ENCODE data around the gene TAS2R46.

DNA sequence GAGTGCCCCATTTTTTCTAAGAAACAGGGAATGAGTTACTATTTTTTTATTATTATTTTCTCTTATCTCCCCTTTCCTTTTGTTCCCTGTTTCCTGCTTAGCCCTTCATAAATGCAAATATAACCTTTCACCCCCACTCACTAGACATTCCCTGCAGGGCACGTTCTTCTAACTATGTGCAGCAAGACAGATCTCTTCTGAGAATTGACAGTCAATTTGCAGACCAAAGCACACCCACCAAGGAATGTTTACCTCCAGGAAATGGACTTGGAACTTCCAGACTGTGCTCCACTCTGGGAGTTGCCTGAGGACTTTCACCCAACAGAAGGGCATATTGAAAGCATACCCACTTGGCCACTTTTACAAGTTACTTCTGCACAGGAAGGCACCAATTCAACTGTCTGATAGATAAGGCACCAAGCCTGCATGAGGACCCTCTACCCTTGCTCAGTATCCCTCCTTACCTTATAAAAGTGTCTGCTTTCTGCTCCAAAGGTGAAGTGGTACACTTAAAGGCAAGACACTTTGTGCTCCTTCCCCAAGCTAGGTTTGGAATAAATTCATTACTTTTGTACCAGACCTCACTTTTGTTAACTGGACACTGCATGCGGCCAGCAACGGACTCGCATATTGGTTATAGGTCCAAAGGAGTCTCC is 46.2 kb downstream of the TAS2R46 start:
- TF ChIP-seq EZH2 (IDR thresholded peaks at IDR 0.05; ENCODE audit: low read depth, unreplicated experiment) (no peak), POLR2AphosphoS5 (IDR thresholded peaks at IDR 0.05; ENCODE audit: low read depth) (no peak), NANOG (IDR thresholded peaks at IDR 0.05; ENCODE audit: borderline replicate concordance) (no peak), CREB1 (CRISPR knock-in tag; IDR thresholded peaks at IDR 0.05; ENCODE audit: low read depth) (no peak), STAT1 (IDR thresholded peaks at IDR 0.05; ENCODE audit: unreplicated experiment) (no peak), EZH2phosphoT487 (IDR thresholded peaks at IDR 0.05; ENCODE audit: unreplicated experiment) (no peak), JUNB (IDR thresholded peaks at IDR 0.05; ENCODE audit: unreplicated experiment) (no peak)
- TF ChIP-seq, protein P1, sequence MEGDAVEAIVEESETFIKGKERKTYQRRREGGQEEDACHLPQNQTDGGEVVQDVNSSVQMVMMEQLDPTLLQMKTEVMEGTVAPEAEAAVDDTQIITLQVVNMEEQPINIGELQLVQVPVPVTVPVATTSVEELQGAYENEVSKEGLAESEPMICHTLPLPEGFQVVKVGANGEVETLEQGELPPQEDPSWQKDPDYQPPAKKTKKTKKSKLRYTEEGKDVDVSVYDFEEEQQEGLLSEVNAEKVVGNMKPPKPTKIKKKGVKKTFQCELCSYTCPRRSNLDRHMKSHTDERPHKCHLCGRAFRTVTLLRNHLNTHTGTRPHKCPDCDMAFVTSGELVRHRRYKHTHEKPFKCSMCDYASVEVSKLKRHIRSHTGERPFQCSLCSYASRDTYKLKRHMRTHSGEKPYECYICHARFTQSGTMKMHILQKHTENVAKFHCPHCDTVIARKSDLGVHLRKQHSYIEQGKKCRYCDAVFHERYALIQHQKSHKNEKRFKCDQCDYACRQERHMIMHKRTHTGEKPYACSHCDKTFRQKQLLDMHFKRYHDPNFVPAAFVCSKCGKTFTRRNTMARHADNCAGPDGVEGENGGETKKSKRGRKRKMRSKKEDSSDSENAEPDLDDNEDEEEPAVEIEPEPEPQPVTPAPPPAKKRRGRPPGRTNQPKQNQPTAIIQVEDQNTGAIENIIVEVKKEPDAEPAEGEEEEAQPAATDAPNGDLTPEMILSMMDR (conservative IDR thresholded peaks at IDR 0.05; ENCODE audit: low read depth in 2 of 2) = no peak
- TF ChIP-seq, protein P2, sequence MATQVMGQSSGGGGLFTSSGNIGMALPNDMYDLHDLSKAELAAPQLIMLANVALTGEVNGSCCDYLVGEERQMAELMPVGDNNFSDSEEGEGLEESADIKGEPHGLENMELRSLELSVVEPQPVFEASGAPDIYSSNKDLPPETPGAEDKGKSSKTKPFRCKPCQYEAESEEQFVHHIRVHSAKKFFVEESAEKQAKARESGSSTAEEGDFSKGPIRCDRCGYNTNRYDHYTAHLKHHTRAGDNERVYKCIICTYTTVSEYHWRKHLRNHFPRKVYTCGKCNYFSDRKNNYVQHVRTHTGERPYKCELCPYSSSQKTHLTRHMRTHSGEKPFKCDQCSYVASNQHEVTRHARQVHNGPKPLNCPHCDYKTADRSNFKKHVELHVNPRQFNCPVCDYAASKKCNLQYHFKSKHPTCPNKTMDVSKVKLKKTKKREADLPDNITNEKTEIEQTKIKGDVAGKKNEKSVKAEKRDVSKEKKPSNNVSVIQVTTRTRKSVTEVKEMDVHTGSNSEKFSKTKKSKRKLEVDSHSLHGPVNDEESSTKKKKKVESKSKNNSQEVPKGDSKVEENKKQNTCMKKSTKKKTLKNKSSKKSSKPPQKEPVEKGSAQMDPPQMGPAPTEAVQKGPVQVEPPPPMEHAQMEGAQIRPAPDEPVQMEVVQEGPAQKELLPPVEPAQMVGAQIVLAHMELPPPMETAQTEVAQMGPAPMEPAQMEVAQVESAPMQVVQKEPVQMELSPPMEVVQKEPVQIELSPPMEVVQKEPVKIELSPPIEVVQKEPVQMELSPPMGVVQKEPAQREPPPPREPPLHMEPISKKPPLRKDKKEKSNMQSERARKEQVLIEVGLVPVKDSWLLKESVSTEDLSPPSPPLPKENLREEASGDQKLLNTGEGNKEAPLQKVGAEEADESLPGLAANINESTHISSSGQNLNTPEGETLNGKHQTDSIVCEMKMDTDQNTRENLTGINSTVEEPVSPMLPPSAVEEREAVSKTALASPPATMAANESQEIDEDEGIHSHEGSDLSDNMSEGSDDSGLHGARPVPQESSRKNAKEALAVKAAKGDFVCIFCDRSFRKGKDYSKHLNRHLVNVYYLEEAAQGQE (IDR thresholded peaks at IDR 0.05; ENCODE audit: unreplicated experiment) = no peak
- TF ChIP-seq, protein P3, sequence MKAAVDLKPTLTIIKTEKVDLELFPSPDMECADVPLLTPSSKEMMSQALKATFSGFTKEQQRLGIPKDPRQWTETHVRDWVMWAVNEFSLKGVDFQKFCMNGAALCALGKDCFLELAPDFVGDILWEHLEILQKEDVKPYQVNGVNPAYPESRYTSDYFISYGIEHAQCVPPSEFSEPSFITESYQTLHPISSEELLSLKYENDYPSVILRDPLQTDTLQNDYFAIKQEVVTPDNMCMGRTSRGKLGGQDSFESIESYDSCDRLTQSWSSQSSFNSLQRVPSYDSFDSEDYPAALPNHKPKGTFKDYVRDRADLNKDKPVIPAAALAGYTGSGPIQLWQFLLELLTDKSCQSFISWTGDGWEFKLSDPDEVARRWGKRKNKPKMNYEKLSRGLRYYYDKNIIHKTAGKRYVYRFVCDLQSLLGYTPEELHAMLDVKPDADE (IDR thresholded peaks at IDR 0.05) = no peak
